Right lobe of liver (tissue), 6 donors: ENCODE data around the gene TCAP. TPM values are rescaled to one million over a fixed set of nuclear protein-coding genes. Genes with fewer than 3 reads are reported as not detected.
A peak's percentile ranks its signal among the peaks of the same experiment; 100 is the strongest.

Experiments used
- ATAC-seq, 4 donors: fragments of 200-7000 bp; cut with Tn5 transposase; one replicate each; pipeline ENCODE4 v1.9.1; 2020; ENCODE audit warnings: mild to moderate bottlenecking in 4 of 4, moderate library complexity in 4 of 4
- DNase-seq, 3 donors: peaks; one replicate each; pipeline ENCODE4 v3.0.0-alpha.2; 2020
- H3K27ac ChIP-seq, 3 donors: fragments of 200-600 bp; one replicate each; pipeline ENCODE4 v1.8.0; 2022
- H3K27me3 ChIP-seq, 2 donors: fragments of 200-600 bp; one replicate each; pipeline ENCODE4 v1.8.0; 2022
- H3K36me3 ChIP-seq, 4 donors: fragments of 200-600 bp; sonication (generic) in 1 of 4; one replicate each; pipeline versions ENCODE4 v1.5.1 to v1.8.0; 2017 to 2022; ENCODE audit warnings: control low read depth in 1 of 4
- H3K4me1 ChIP-seq, 4 donors: fragments of 200-600 bp; sonication (generic) in 1 of 4; one replicate each; pipeline versions ENCODE4 v1.5.1 to v1.8.0; 2017 to 2022; ENCODE audit warnings: control low read depth in 1 of 4
- H3K4me3 ChIP-seq, 3 donors: fragments of 200-600 bp; one replicate each; pipeline ENCODE4 v1.8.0; 2022
- H3K9me3 ChIP-seq, 4 donors: fragments of 200-600 bp; sonication (generic) in 1 of 4; one replicate each; pipeline versions ENCODE4 v1.5.1 to v1.8.0; 2017 to 2022; ENCODE audit warnings: control low read depth in 1 of 4
- POLR2A ChIP-seq: fragments of 450-650 bp; IDR thresholded peaks from one replicate; pipeline ENCODE4 v1.6.1; 2017; ENCODE audit warnings: antibody characterized with exemption, mild to moderate bottlenecking
- WGBS: methylation state at CpG from one replicate; pipeline ENCODE4 v1.1.6; 2018; ENCODE audit warnings: low coverage, low lambda C conversion rate; ENCODE audit not compliant: insufficient coverage; ENCODE audit errors: missing lambda C conversion rate; 5-methylcytosine and 5-hydroxymethylcytosine counted together
- intact Hi-C, 2 donors: fragments of 100-400 bp; cut with DNase I; formaldehyde crosslinking; loops; one replicate each; pipeline versions ENCODE4 v1.11.2 to v1.14.1; 2022
- total RNA-seq, 6 experiments: library from RNA; depleted of rRNA in 2 of 6; stranded (reverse); fragments of >200 nt in 2 of 6; fragmentation: NEBNext Ultra II Directional in 3 of 6; extraction: Animal tissue kit (Norgen Biotek cat#: 25700) in 3 of 6; gene quantifications; one replicate each; pipeline versions ENCODE4 v1.1.0 to v1.2.4, GENCODE V29; 2016 to 2023
- TF ChIP-seq, protein P1 (sequence below), 4 donors: fragments of 200-600 bp in 3 of 4; fragments of 450-650 bp in 1 of 4; IDR thresholded peaks; one replicate each; pipeline versions ENCODE4 v1.5.1 to v1.8.0; 2016 to 2022; ENCODE audit warnings: antibody characterized with exemption in 4 of 4, mild to moderate bottlenecking in 2 of 4
- donor health status: DM: no; HTN: yes; CAD: no.
- donor health status: DM: no; HTN: no; CAD: no.
- donor health status: DM: no; HTN: no; CAD: no.
- donor health status: DM: no; HTN: yes; CAD: no.
- donor health status: DM: no; HTN: yes; CAD: no.

The TCAP gene
- total RNA-seq, 6 experiments from 2014 or later = 0.49 to 4.3 (median 1.1) TPM

DNA sequence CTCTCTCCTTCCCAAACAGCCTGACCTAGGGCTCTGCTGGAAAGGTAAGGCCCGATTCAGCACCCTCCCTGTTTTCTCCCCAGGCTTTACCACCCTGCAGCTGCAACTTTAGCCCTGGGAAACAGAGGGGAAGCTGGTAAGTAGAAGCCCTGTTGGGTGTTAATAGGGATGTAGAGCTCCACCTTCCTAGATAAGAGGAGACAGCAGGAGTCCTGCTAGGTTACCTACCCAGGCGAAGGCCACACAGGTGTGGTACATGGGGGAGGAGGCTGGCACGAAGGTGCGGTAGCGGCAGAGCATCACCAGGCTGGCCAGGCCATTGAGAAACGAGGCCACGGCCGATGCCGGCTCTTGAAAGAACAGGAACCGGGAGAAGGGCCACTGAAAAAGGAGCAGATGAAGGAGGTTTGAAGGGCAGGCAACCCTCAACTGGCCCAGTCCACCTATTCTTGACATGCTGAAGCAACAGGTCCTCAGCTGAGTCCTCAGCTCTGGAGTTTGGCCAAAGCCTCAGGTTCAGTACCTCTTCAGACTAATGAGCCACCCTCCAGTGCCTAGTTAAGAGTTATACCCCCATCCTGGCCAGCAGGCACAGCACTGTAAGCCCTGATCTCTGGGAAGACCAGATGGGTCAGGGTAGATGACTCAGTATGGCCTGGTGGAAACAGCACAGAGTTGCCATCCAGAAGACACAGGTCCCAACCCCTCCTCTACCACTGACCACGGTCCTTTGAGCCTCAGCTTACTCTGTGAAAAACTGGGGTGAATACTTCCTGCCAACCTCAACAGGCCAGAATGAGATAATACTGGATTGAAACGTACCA lies 19.4 kb downstream of the TCAP start:
- 92% methylated on average over 3 of the region's 12 CpGs for WGBS
- DNase-seq (peak in 2 of 3 donors; percentile 42 to 46), ATAC-seq (no peak)
- H3K4me1 ChIP-seq = peaks cover 0 to 16% (median 0%) of the 10 kb centered on the region in 4 donors
- intact Hi-C loops = no loop called here
- no peaks in the 10 kb centered on the region for H3K9me3 ChIP-seq
- H3K27me3 ChIP-seq = no peaks in the 10 kb centered on the region
- no peak overlapping the region for H3K27ac ChIP-seq
- no peak overlapping the region for H3K4me3 ChIP-seq
- TF ChIP-seq POLR2A = no peak
- TF ChIP-seq, protein P1, sequence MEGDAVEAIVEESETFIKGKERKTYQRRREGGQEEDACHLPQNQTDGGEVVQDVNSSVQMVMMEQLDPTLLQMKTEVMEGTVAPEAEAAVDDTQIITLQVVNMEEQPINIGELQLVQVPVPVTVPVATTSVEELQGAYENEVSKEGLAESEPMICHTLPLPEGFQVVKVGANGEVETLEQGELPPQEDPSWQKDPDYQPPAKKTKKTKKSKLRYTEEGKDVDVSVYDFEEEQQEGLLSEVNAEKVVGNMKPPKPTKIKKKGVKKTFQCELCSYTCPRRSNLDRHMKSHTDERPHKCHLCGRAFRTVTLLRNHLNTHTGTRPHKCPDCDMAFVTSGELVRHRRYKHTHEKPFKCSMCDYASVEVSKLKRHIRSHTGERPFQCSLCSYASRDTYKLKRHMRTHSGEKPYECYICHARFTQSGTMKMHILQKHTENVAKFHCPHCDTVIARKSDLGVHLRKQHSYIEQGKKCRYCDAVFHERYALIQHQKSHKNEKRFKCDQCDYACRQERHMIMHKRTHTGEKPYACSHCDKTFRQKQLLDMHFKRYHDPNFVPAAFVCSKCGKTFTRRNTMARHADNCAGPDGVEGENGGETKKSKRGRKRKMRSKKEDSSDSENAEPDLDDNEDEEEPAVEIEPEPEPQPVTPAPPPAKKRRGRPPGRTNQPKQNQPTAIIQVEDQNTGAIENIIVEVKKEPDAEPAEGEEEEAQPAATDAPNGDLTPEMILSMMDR (IDR thresholded peaks at IDR 0.05) = no peak
- H3K36me3 ChIP-seq = no peaks in the 10 kb centered on the region

DNA sequence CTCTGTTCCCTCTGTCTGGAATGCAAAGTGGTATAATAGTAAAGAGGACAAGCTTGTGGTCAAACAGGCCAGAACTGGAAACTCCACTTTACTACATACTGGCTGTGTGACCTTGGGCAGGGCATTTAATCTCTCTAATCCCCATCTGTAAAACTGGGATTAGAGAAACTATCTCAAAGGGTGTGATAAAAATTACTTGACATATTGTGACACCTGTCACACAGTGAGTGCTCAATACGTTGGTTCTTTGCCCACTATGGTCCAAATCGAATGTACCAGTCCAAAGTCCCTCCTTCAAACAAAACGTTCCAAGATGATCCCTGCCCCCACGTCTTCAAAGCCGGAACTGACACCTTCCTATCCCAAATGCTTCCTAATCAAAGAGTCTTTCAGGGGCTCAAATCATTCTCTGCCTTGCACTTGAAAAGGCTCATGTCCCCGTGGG lies 22.0 kb downstream of the TCAP start:
- no peaks in the 10 kb centered on the region for H3K36me3 ChIP-seq
- H3K27me3 ChIP-seq = no peaks in the 10 kb centered on the region
- DNase-seq = peak in 2 of 3 donors; percentile 46 to 58
- 30% methylated on average over 6 of the region's 6 CpGs for WGBS
- peak overlapping the region; percentile 69 to 83 (median 72) for H3K4me3 ChIP-seq
- intact Hi-C loops = no loop called here
- ATAC-seq = peak; percentile 41 to 64 (median 57)
- H3K4me1 ChIP-seq = peaks cover 0 to 16% (median 0%) of the 10 kb centered on the region in 4 donors
- peak overlapping the region; percentile 88 to 90 (median 89) for H3K27ac ChIP-seq
- TF ChIP-seq, protein P1 (IDR thresholded peaks at IDR 0.05) = no peak
- TF ChIP-seq POLR2A = no peak
- H3K9me3 ChIP-seq = no peaks in the 10 kb centered on the region

DNA sequence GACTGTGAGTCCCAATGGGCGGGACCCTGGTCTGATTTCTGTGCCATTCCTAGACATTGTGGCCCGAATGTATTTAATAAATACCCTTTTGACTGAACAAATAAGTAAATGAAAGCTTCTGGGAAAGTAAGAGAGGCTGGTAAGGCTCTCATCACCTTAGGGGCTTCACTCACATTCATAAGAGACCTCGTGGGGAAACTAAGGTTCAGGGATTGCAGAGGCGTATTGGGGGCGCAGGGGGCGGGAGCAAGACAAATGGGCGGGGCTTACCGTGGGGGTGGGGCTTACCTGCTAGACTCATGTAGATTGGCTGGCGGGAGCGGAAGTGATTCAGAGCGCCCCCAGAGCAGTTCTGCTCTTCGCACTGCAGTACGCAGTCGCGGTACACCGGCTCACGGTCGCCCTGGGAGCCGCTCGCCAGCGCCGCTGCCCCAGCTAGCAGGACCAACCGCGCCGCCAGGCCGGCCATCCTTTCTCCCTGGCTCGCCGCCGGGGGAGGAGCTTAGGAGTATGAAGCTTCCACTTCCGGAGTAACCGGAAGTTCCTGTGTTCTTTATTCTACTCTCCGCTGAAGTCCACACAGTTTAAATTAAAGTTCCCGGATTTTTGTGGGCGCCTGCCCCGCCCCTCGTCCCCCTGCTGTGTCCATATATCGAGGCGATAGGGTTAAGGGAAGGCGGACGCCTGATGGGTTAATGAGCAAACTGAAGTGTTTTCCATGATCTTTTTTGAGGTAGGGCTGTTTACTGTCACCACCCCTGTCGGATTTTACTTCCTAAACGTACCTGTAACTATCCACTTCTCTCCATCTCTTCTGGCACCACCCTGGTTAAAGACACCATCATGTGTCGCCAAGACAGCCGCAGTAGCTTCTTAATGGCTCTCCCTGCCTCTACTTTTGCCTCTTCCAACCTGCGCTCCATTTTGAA lies 22.7 kb downstream of the TCAP start, which contains the start of gene PGAP3:
Gene PGAP3 (minus strand): TSS at position 512 of the 929 bp plus-strand sequence. CDS start 43 bp downstream, at position 469.
- peak within 1 kb of the TSS; percentile 69 to 83 (median 72) for H3K4me3 ChIP-seq
- peak; percentile 90 to 91 (median 90) for DNase-seq
- TF ChIP-seq POLR2A = peak; percentile 59
- TF ChIP-seq, protein P1 (IDR thresholded peaks at IDR 0.05) = peak in 1 of 4 donors; percentile 5
- peak; percentile 94 to 95 (median 94) for ATAC-seq
- H3K36me3 ChIP-seq = no peaks in the 10 kb centered on the region
- H3K4me1 ChIP-seq = peaks cover 0 to 16% (median 0%) of the 10 kb centered on the region in 4 donors
- peak within 1 kb of the TSS; percentile 88 to 90 (median 89) for H3K27ac ChIP-seq
- intact Hi-C loops = no loop called here
- WGBS = 4% methylated on average over 19 of the region's 45 CpGs
- no peaks in the 10 kb centered on the region for H3K27me3 ChIP-seq
- H3K9me3 ChIP-seq = no peaks in the 10 kb centered on the region

DNA sequence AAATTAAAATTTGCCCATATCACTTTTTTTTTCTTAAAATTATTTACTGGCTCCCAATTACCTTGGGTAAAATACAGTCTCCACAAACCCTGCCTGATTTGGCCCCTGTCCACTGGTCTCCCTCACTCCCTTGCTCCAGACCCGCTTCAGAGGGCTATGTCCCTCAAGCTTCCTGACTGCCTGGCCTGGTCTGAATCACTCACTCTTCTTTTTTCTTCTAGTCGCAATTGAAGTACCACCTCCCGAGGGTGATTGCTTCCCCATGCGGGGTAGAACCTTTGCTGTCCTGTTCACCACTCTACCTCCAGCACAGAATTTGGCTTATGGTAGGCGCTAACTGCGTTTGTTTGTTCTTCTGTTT lies 23.3 kb downstream of the TCAP start:
- peak in 1 of 3 donors; percentile 37 for DNase-seq
- H3K27me3 ChIP-seq = no peaks in the 10 kb centered on the region
- ATAC-seq = peak in 1 of 4 donors; percentile 4
- WGBS = 7% methylated on average over 6 of the region's 6 CpGs
- H3K4me1 ChIP-seq = peaks cover 0 to 16% (median 0%) of the 10 kb centered on the region in 4 donors
- intact Hi-C loops = no loop called here
- no peak for TF ChIP-seq POLR2A
- peak overlapping the region; percentile 88 to 90 (median 89) for H3K27ac ChIP-seq
- no peaks in the 10 kb centered on the region for H3K36me3 ChIP-seq
- no peaks in the 10 kb centered on the region for H3K9me3 ChIP-seq
- peak overlapping the region; percentile 69 to 83 (median 72) for H3K4me3 ChIP-seq
